BJ (cell line): ENCODE data around the gene DEFB129. TPM values are rescaled to one million over a fixed set of nuclear protein-coding genes. Genes with fewer than 3 reads are reported as not detected.
"Not testable (repeated sequence)": the region's sequence is repeated elsewhere in the genome, so short reads cannot be mapped to it uniquely, and the experiment has no call there.

Experiments
- CTCF ChIA-PET: fragments of 350-600 bp; formaldehyde crosslinking; extraction: SDS; loops from one replicate; lab custom pipeline; 2021; ENCODE audit warnings: antibody characterized with exemption, inconsistent platforms; lab: Yijun Ruan, JAX
- POLR2A ChIA-PET: fragments of 300-600 bp; sonication (Branson Sonifier 250); formaldehyde crosslinking; extraction: SDS; loops from one replicate; lab custom pipeline; 2021; ENCODE audit warnings: antibody characterized with exemption; lab: Charles Lee
- DNase-seq: peaks from one replicate; pipeline ENCODE4 v3.0.0-alpha.2; 2011; ENCODE audit warnings: low read depth
- H3K27me3 ChIP-seq: 2 replicates; pipeline ENCODE4 v1.6.0; 2011; ENCODE audit warnings: low read length; ENCODE audit not compliant: control insufficient read depth, insufficient read depth
- H3K36me3 ChIP-seq: 2 replicates; pipeline ENCODE4 v1.5.1; 2011; ENCODE audit warnings: low read length; ENCODE audit not compliant: control insufficient read depth, insufficient read depth
- H3K4me3 ChIP-seq: 2 replicates; pipeline ENCODE4 v1.5.1; 2011; ENCODE audit warnings: low read depth, mild to moderate bottlenecking, control low read depth, low read length
- CTCF ChIP-seq: IDR thresholded peaks from 2 replicates; pipeline ENCODE4 v1.5.1; 2011; ENCODE audit warnings: low read depth, mild to moderate bottlenecking, control low read depth, inconsistent platforms, low read length, moderate library complexity; ENCODE audit not compliant: insufficient read depth
- polyA plus RNA-seq: library from polyadenylated mRNA; depleted of rRNA; stranded (reverse); fragments of >200 nt; gene quantifications from 2 replicates; pipeline ENCODE4 v1.2.3, GENCODE V29; 2011

The DEFB129 gene
- polyA plus RNA-seq, 1 experiment: not detected

- Histone ChIP-seq H3K4me3 (no peak overlapping the region), H3K36me3 (no peaks in the 10 kb centered on the region), H3K27me3 (no peaks in the 10 kb centered on the region)
- ChIA-PET POLR2A (no interaction called here), CTCF (interaction anchor here (0.6 to 1.4 kb wide), 2 partner anchors 11 to 37 kb away, joined by 3 read pairs; no protein-coding TSS in a partner anchor)
- TF ChIP-seq CTCF: no peak
- no peak for DNase-seq
Measured at GRCh38 chr20:199996-200395, 27.1 kb upstream of the DEFB129 start.

GRCh38 chr20:203630-204029 is 23.4 kb upstream of the DEFB129 start:
- H3K36me3 ChIP-seq, POLR2A ChIA-PET: not testable (repeated sequence)
- CTCF ChIA-PET: interaction anchor here (0.9 to 1.4 kb wide), 2 partner anchors 9 to 63 kb away, joined by 3 read pairs; no protein-coding TSS in a partner anchor

GRCh38 chr20:208942-209566 is 18.0 kb upstream of the DEFB129 start:
- Histone ChIP-seq H3K27me3 (no peaks in the 10 kb centered on the region; the same call in 1 of the 2 replicates), H3K4me3 (no peak overlapping the region), H3K36me3 (no peaks in the 10 kb centered on the region)
- ChIA-PET CTCF (interaction anchor here (1.0 to 1.5 kb wide), 6 partner anchors 10 to 121 kb away, joined by 3 to 13 read pairs (median 3); no protein-coding TSS in a partner anchor), POLR2A (no interaction called here)
- DNase-seq: peak; percentile 11
- peak; percentile 70 for TF ChIP-seq CTCF

More at GRCh38 chr20:203630-204029, 23.4 kb upstream of the DEFB129 start:
- not testable (repeated sequence) for H3K4me3 ChIP-seq, DNase-seq, H3K27me3 ChIP-seq

GRCh38 chr20:210809-211502 is 16.1 kb upstream of the DEFB129 start:
- Histone ChIP-seq H3K36me3 (no peaks in the 10 kb centered on the region), H3K27me3 (no peaks in the 10 kb centered on the region; the same call in 1 of the 2 replicates), H3K4me3 (no peak overlapping the region)
- no peak for DNase-seq
- ChIA-PET CTCF (interaction anchor here (1.1 to 1.9 kb wide), 4 partner anchors 9 to 120 kb away, joined by 3 to 10 read pairs (median 4); no protein-coding TSS in a partner anchor), POLR2A (no interaction called here)
- TF ChIP-seq CTCF: no peak

GRCh38 chr20:214383-214782 is 12.7 kb upstream of the DEFB129 start:
- no peak for DNase-seq
- Histone ChIP-seq H3K4me3 (no peak overlapping the region), H3K36me3 (no peaks in the 10 kb centered on the region), H3K27me3 (peaks cover 4% of the 10 kb centered on the region)
- ChIA-PET CTCF (interaction anchor here (1.3 to 1.8 kb wide), 2 partner anchors 52 to 116 kb away, joined by 4 to 7 read pairs; no protein-coding TSS in a partner anchor), POLR2A (no interaction called here)
- no peak for TF ChIP-seq CTCF
